ENCODE results near the gene RAD9A. TPM values are rescaled to one million over a fixed set of nuclear protein-coding genes. Genes with fewer than 3 reads are reported as not detected.

The RAD9A gene
- polyA plus RNA-seq, 1 donor from 2014 or later, result 12.0 TPM

- Mint-ChIP-seq H3K27ac (peak overlapping the region; percentile 91 to 98 (median 96)), H3K9me3 (no peaks in the 10 kb centered on the region), H3K36me3 (peaks cover 5% of the 10 kb centered on the region), H3K27me3 (no peaks in the 10 kb centered on the region), H3K4me3 (peak overlapping the region; percentile 96 to 98 (median 96)), H3K4me1 (peaks cover 32 to 38% (median 37%) of the 10 kb centered on the region in 3 donors)
Observed at GRCh38 chr11:67435727-67436458, 44.1 kb downstream of the RAD9A start.

- H3K27me3 Mint-ChIP-seq, result no peaks in the 10 kb centered on the region
- H3K27ac Mint-ChIP-seq, result peak overlapping the region; percentile 91 to 98 (median 96)
- H3K4me3 Mint-ChIP-seq, result peak overlapping the region; percentile 96 to 98 (median 96)
- H3K36me3 Mint-ChIP-seq, result peaks cover 5% of the 10 kb centered on the region
- H3K4me1 Mint-ChIP-seq, result peaks cover 38 to 43% (median 40%) of the 10 kb centered on the region in 3 donors
- H3K9me3 Mint-ChIP-seq, result no peaks in the 10 kb centered on the region
Observed at GRCh38 chr11:67436459-67437081, 44.8 kb downstream of the RAD9A start.

GRCh38 chr11:67437082-67437808 lies 45.5 kb downstream of the RAD9A start, which contains the start of gene PTPRCAP:
Gene PTPRCAP (minus strand): TSS chr11:67437682. CDS start chr11:67437619, 63 bp downstream.
- peaks cover 41 to 42% (median 42%) of the 10 kb centered on the region in 3 donors for H3K4me1 Mint-ChIP-seq
- H3K4me3 Mint-ChIP-seq, result peak within 1 kb of the TSS; percentile 96 to 98 (median 96)
- peaks cover 5% of the 10 kb centered on the region for H3K36me3 Mint-ChIP-seq
- no peaks in the 10 kb centered on the region for H3K9me3 Mint-ChIP-seq
- H3K27me3 Mint-ChIP-seq, result no peaks in the 10 kb centered on the region
- H3K27ac Mint-ChIP-seq, result peak within 1 kb of the TSS; percentile 91 to 98 (median 97)

GRCh38 chr11:67437809-67438157 lies 46.0 kb downstream of the RAD9A start:
- Mint-ChIP-seq H3K27me3 (no peaks in the 10 kb centered on the region), H3K36me3 (peaks cover 5% of the 10 kb centered on the region), H3K27ac (peak overlapping the region; percentile 91 to 98 (median 97)), H3K9me3 (no peaks in the 10 kb centered on the region), H3K4me1 (peaks cover 40 to 45% (median 40%) of the 10 kb centered on the region in 3 donors), H3K4me3 (peak overlapping the region; percentile 96 to 98 (median 96))

- no peaks in the 10 kb centered on the region for H3K9me3 Mint-ChIP-seq
- peak overlapping the region; percentile 91 to 98 (median 97) for H3K27ac Mint-ChIP-seq
- no peaks in the 10 kb centered on the region for H3K27me3 Mint-ChIP-seq
- peaks cover 5% of the 10 kb centered on the region for H3K36me3 Mint-ChIP-seq
- H3K4me3 Mint-ChIP-seq, result peak overlapping the region; percentile 96 to 98 (median 96)
- peaks cover 39 to 45% (median 40%) of the 10 kb centered on the region in 3 donors for H3K4me1 Mint-ChIP-seq
Observed at GRCh38 chr11:67438158-67438902, 46.5 kb downstream of the RAD9A start.

GRCh38 chr11:67439321-67440228 lies 47.8 kb downstream of the RAD9A start:
- peaks cover 35 to 44% (median 38%) of the 10 kb centered on the region in 3 donors for H3K4me1 Mint-ChIP-seq
- H3K27me3 Mint-ChIP-seq, result no peaks in the 10 kb centered on the region
- peak overlapping the region; percentile 83 to 98 (median 91) for H3K27ac Mint-ChIP-seq
- H3K9me3 Mint-ChIP-seq, result no peaks in the 10 kb centered on the region
- peak overlapping the region; percentile 96 to 98 (median 96) for H3K4me3 Mint-ChIP-seq
- H3K36me3 Mint-ChIP-seq, result peaks cover 5% of the 10 kb centered on the region

- no peaks in the 10 kb centered on the region for H3K9me3 Mint-ChIP-seq
- H3K4me3 Mint-ChIP-seq, result peak overlapping the region; percentile 44 to 98 (median 92)
- peak overlapping the region; percentile 89 to 98 (median 91) for H3K27ac Mint-ChIP-seq
- H3K27me3 Mint-ChIP-seq, result no peaks in the 10 kb centered on the region
- H3K36me3 Mint-ChIP-seq, result peaks cover 5% of the 10 kb centered on the region
- H3K4me1 Mint-ChIP-seq, result peaks cover 40 to 49% (median 41%) of the 10 kb centered on the region in 3 donors
Observed at GRCh38 chr11:67440229-67441097, 48.7 kb downstream of the RAD9A start.

- Mint-ChIP-seq H3K4me3 (peak overlapping the region in 3 of 4 donors; percentile 72 to 98 (median 85)), H3K27ac (peak overlapping the region; percentile 89 to 98 (median 91)), H3K36me3 (peaks cover 5% of the 10 kb centered on the region), H3K27me3 (no peaks in the 10 kb centered on the region), H3K4me1 (peaks cover 46 to 56% (median 47%) of the 10 kb centered on the region in 3 donors), H3K9me3 (no peaks in the 10 kb centered on the region)
Observed at GRCh38 chr11:67441098-67441563, 49.3 kb downstream of the RAD9A start.

- peak overlapping the region; percentile 91 to 98 (median 93) for H3K27ac Mint-ChIP-seq
- H3K4me3 Mint-ChIP-seq, result peak overlapping the region; percentile 21 to 84 (median 70)
- H3K4me1 Mint-ChIP-seq, result peaks cover 49 to 63% (median 51%) of the 10 kb centered on the region in 3 donors
- peaks cover 3% of the 10 kb centered on the region for H3K36me3 Mint-ChIP-seq
- no peaks in the 10 kb centered on the region for H3K9me3 Mint-ChIP-seq
- H3K27me3 Mint-ChIP-seq, result no peaks in the 10 kb centered on the region
Observed at GRCh38 chr11:67441731-67442351, 50.1 kb downstream of the RAD9A start.

- Mint-ChIP-seq H3K4me3 (peak overlapping the region; percentile 65 to 84 (median 74)), H3K36me3 (peaks cover 2% of the 10 kb centered on the region), H3K9me3 (no peaks in the 10 kb centered on the region), H3K27ac (peak overlapping the region; percentile 91 to 98 (median 93)), H3K27me3 (peaks cover 1% of the 10 kb centered on the region), H3K4me1 (peaks cover 52 to 61% (median 57%) of the 10 kb centered on the region in 3 donors)
Observed at GRCh38 chr11:67442504-67443404, 51.0 kb downstream of the RAD9A start.

GRCh38 chr11:67445515-67445914 lies 53.7 kb downstream of the RAD9A start:
- Mint-ChIP-seq H3K9me3 (no peaks in the 10 kb centered on the region), H3K27ac (peak overlapping the region; percentile 98 to 100 (median 99)), H3K36me3 (no peaks in the 10 kb centered on the region), H3K4me1 (peaks cover 49 to 58% (median 57%) of the 10 kb centered on the region in 3 donors), H3K27me3 (peaks cover 3% of the 10 kb centered on the region), H3K4me3 (peak overlapping the region; percentile 54 to 99 (median 86))

Data from IgD-negative memory B cell (primary cell).